ENCODE results near the gene RPUSD2. TPM values are rescaled to one million over a fixed set of nuclear protein-coding genes. Genes with fewer than 3 reads are reported as not detected.
A peak's percentile ranks its signal among the peaks of the same experiment; 100 is the strongest.

Gene RPUSD2, protein sequence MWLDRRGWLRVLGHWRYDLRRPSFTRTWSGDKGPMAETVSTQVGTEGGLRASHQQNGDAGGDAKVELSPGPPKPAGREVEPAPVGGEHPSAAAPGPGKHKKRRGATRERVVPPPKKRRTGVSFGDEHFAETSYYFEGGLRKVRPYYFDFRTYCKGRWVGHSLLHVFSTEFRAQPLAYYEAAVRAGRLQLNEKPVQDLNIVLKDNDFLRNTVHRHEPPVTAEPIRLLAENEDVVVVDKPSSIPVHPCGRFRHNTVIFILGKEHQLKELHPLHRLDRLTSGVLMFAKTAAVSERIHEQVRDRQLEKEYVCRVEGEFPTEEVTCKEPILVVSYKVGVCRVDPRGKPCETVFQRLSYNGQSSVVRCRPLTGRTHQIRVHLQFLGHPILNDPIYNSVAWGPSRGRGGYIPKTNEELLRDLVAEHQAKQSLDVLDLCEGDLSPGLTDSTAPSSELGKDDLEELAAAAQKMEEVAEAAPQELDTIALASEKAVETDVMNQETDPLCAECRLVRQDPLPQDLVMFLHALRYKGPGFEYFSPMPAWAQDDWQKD
- total RNA-seq, result 9.7 and 10.6 TPM in 2 replicates

DNA sequence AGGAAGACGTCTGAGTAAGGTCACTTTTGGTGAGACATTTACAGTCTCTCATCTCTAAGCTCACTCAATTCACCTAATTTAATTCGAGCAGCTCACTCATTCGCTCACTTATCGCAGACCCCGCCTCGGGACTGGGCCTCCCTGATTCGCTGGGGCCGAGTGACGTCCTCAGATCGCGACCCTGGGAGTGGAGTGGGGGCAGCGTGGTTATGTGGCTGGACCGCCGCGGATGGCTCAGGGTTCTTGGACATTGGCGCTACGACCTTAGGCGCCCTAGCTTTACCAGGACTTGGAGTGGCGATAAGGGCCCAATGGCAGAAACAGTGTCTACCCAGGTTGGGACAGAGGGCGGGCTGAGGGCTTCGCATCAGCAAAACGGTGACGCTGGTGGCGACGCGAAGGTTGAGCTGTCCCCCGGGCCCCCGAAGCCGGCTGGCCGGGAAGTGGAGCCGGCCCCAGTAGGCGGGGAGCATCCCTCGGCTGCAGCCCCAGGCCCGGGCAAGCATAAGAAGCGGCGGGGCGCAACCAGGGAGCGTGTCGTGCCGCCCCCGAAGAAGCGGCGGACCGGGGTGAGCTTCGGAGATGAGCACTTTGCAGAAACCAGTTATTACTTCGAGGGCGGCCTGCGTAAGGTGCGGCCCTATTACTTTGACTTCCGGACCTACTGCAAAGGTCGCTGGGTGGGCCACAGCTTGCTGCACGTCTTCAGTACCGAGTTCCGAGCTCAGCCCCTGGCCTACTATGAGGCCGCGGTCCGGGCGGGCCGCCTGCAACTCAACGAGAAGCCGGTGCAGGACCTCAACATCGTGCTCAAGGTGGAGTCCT lies at the start of gene RPUSD2:
Gene RPUSD2, plus strand, starts transcription at position 171 of the 825 bp plus-strand sequence. Its CDS starts 39 bp downstream, at position 210.
- DNase-seq (ENCODE audit: extremely low read depth, low read depth, low spot score), result peak; percentile 58

DNA sequence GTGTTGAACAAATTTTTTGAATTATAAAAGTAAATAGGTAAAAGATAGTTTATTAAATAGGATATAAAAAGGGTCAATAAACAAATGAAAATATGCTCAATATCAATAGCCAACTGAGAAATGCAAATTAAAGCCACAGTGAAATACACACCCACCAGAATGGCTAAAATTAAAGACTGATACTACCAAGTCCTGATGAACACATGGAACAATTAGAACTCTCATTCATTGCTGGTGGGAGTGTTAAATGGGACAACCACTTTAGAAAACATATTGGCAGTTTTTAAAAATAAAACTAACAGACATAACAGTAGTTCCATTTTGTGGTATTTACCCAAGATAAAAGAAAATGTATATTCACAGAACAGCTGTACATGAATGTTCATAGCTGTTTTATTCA lies 45.5 kb upstream of the RPUSD2 start:
- no peak for DNase-seq (ENCODE audit: extremely low read depth, low read depth, low spot score)

DNA sequence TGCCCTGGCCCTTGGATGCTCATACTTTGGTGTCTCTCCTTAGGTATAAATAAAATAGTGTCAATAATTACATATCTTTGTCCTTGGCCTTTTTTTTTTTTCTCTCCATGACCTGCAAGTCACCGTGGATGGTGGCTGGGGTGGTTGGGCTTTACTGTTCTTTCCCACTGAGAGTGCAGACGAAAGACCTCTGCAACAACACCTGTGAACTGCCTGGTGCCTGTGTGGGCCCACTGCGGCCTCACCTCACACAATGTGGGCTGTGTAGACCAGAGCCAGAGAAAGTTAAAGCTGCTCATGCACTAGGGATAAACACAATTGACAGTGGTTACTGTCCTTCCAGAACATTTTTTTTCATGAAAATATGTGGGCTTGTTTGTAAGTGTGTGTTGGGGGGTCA lies 43.2 kb upstream of the RPUSD2 start:
- no peak for DNase-seq (ENCODE audit: extremely low read depth, low read depth, low spot score)

DNA sequence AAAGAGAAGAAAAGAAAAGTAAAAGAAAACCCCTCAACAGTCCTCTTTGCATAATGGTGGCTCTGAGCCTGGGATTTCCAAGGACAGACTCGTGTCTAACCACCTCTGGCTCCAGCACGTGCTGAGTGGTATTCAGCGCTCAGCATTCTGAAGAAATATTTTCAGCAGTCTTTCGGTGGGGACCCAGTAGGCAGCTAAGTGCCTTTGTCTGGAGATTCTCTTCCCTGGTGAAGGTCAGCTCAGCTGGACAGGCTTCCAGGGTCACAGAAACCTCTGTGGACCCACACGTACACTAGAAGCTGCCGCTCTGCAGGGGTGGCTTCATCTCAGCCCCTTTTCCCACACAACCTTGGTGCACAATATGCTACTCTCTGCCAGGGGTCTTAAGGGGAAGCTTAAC lies 40.3 kb upstream of the RPUSD2 start:
- DNase-seq (ENCODE audit: extremely low read depth, low read depth, low spot score), result no peak

DNA sequence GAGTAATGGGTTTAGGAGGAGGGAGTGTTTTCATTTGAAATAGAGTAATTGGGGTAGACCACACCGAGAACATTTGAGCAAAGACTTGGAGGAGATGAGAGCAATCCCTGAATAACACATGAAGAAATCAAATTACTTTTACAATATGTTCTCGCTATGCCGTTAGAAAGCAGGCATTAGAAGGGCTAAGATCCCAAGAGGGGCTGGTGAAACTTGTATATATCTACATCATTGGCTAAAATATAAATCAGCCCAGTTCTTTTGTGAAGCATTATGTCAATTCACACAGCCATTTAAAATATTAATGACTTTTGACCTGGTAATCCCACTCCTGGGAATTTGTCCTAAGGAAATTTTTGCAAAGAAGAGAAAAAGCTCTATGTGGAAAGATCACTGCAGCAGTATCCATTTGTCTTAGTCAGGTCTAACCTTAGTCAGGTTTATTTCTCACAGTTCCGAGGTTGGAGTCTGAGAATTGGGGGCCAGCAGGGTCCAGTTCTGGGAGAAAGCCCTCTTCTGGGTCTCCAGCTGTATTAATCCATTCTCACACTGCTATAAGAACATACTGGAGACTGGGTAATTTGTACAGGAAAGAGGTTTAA lies 35.2 kb upstream of the RPUSD2 start:
- no peak for DNase-seq (ENCODE audit: extremely low read depth, low read depth, low spot score)

DNA sequence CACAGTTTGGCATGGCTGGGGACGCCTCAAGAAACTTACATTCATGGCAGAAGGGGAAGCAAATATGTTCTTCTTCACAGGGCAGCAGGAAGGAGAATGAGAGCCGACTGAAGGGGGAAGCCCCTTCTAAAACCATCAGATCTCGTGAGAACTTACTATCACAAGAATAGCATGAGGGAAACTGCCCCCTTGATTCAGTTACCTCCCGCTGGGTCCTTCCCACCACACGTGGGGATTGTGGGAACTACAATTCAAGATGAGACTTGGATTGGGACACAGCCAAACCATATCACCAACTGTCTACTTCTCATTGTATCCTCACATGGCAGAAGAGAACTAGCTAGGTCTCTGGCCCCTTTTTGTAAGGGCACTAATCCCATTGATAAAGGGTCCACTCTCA lies 34.7 kb upstream of the RPUSD2 start:
- DNase-seq (ENCODE audit: extremely low read depth, low read depth, low spot score), result no peak

DNA sequence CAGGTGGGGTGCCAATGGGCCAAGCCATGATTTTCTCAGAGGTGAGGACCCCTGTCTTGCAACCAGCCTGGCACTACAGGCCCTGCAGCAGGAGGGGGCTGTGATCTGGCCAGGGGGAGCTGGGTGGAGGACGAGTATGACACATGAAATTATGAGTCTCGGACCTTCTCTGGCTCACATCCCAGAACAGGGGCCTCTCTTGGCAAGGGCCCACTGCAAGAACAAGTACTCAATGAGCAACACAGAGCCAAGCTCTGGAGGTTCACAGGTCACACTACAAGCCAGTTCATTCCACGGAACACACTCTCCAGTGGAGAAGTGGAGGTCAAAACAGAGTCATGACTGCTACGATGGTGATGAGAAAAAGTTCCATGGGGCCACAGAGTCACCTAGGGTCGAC lies 32.6 kb upstream of the RPUSD2 start:
- DNase-seq (ENCODE audit: extremely low read depth, low read depth, low spot score), result no peak

DNA sequence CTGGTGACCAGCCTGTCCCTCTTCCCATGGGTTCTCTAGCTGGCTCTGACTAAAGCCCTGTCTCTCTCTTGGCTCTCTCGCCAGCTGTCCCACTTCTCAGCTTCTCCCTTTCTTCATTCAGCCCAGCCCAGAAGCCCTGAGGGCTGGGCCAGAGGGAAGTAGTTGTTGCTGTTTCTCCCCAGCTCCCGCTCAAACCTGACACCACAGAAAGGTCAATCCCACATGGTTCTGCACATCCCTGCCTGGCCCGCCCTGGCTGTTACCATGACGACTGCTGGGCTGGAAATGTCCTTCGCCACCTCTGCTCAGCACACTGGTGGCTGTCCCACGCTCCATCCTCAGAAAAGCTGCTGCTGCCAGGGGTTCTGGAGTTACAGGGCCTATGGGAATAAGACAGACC lies 30.1 kb upstream of the RPUSD2 start:
- DNase-seq (ENCODE audit: extremely low read depth, low read depth, low spot score), result no peak

DNA sequence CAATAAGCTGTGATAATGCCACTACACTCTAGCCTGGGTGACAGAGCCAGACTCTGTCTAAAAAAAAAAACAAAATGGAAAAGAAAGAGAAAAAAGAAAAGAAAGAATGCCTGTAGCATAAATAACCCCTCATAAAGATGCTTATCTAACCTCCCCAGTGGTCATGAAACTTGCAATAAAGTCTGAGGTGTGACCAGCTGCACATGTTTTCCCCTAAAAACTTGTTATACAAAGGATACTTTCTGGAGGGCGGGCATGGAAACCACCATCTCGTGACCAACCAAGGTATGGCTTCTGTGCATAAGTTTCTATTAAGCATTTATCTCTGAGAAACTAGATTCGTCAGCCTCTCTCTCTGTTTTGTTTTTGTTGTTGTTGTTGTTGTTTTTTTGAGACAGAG lies 26.0 kb upstream of the RPUSD2 start:
- no peak for DNase-seq (ENCODE audit: extremely low read depth, low read depth, low spot score)

DNA sequence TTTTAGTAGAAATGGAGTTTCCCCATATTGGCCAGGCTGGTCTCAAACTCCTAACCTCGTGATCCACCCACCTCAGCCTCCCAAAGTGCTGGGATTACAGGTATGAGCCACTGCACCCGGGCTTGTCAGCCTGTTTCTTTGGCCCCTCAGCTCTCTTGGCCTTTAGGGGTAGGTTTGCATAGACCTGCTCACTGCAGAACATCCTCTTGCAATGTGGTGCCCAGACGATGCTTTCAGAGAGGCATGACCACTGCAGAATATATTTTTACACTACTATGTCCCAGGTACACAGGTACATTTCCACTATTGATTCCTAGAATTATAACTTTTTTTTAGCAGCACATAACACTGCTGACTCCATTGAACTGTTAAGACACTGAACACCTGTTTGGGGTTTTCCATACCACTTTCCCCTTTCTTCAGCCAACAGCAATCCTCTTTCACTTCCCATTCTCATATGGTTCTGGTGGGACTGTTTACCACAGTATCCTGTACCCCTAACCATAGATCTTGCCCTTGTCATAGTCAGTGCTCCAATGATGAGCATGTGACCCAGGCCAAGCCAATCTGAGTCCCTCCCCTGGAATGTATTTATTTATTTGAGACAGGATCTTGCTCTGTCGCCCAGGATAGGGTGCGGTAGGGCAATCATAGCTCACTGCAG lies 25.3 kb upstream of the RPUSD2 start:
- no peak for DNase-seq (ENCODE audit: extremely low read depth, low read depth, low spot score)

DNA sequence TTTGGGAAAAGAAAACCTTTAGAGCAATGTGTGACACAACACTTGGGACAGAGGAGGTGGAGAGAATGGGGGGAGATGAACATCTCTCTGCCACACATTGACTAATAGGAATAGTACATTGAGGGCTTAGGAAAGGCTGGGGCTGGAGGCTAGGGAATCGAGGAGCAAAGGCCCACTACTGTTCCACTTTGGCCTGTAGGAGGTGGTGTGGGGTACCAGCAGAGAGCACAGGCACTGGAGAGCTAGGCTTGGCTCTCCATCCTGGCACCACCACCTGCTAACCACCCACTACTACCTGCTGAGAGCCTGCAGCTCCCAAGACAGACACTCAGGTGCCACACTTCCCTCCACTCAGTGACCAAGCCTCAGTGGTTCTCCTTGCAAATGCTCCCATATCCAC lies 23.6 kb upstream of the RPUSD2 start:
- DNase-seq (ENCODE audit: extremely low read depth, low read depth, low spot score), result no peak

DNA sequence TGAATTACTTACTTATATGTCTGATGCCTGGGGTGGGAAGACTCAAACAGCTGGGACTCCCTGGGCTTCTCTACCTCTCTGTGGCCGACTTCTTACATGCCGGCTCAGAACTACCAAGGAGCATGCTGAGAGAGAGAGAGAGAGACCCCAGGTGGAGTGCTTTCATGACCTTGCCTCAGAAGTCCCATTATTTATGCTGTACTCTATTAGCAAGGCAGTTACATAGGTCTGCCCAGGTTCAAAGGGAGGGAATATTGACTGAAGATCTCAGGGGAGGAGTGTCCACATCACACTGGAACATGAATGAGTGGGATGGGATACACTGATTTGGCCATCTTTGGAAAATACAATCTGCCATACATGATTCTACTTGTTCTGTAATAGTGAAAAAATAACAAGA lies 20.5 kb upstream of the RPUSD2 start:
- no peak for DNase-seq (ENCODE audit: extremely low read depth, low read depth, low spot score)

DNA sequence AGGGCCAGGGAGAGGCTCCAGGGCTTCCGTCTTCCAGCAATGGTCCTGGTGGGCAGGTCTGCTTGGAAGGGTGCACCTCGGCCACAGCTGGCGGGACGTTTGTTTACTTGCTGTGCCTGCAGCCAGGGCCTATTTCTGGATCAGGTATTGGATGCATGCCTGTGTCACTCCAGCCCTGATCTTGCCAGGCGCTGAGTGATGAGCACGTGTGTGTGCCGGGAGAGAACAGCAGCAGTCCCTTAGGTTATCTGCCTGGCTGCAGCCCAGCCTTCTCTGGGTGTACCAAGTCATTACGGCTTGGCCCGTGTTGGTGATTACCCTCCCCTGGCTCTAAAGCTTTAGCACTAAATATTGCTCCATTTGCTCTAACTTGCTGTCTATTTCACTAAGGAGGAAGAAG lies 19.2 kb upstream of the RPUSD2 start:
- DNase-seq (ENCODE audit: extremely low read depth, low read depth, low spot score), result no peak

DNA sequence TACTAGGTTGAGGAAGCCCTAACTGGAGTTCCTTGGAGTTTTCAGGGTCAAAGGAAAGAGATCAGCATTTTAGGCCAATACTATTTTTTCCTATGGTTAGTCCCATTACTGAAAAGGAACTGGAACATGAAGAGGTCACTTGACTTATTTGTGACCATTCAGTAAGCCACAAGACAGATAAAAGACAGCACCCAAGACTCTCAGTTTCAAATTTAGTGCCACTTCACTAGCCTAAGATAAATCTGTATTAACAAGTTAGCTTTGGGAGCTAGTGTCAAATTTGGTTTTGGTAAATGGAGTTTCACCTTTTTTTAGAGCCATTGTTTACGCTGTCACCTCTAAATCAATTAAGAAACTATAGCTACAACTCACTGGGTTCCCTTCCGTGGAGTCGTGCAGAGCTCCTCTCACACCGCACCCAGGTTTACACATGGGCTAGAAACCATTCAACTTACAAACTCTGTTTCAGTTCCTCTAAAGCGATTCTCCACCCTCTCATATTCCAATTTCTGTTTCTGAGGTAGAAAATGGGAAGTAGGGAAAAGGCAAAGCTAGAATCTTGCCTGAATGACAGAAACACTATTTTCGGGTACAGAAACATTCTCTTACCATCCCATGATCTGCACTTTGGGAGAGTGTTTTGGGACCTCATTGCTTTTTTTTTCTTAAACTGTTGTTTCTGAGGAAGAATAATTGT lies 18.6 kb upstream of the RPUSD2 start:
- no peak for DNase-seq (ENCODE audit: extremely low read depth, low read depth, low spot score)

DNA sequence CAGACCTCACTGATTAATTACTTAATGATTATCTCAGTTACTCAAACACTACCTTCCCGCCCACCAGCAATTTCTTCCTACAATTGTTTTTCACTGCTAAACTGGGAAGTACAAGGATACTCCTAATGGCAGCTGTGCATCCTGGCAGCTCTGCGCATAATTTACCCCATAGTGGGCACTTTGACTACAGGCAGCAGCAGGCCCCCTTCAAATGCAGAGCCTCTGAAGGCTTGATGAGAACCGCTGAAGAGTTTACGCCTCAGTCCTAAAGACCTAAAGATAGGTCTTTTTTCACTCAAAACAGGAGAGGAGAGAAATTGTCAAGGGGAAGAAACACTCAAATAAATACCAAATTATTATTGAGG lies 15.0 kb upstream of the RPUSD2 start:
- no peak for DNase-seq (ENCODE audit: extremely low read depth, low read depth, low spot score)

DNA sequence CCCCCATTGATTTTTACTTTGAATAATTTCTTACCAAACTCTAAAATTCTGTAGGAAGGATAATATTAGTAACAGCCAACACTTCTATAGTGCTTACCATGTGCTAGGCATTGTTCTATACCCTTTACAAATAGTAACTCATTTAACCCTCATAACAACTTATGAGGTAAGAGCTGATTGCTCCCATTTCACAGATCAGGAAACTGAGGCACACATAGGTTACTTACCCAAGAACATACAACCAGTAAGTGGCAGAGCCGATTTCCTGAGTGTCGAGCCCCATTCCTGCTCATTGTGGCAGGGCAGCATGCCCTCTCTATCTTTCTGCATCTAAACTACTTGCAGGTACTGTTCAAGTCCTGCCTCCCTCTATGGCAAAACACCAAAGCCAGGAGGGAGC lies 13.2 kb upstream of the RPUSD2 start:
- no peak for DNase-seq (ENCODE audit: extremely low read depth, low read depth, low spot score)

DNA sequence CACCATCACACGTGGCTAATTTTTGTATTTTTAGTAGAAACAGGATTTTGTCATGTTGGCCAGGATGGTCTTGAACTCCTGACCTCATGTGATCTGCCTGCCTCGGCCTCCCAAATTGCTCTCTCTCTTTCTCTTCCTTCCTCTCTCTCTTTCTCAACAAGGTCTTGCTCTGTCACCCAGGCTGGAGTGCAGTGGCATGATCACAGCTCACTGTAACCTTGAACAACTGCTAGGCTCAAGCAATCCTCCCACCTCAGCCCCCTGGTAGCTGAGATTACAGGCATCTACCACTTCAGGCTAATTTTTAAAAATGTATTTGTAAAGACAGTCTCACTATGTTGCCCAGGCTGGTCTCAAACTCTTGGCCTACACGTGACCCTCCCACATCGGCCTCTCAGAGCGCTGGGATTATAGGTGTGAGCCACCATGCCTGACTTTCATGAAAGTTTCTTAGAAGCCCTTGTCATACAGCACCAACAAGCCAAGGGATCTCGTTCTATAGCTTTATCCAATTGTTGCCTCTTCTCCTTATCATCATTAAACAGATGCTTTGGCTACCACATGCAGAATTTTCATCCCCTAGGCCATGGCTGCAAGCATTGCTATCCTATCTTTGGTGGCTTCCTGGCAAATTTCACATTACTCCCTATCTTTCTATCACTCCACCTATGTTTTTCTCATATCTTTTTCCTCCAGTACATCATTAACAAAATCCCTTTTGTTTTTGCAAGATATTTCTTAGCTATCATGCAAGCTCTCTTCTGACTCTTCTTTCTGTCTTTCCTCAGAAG lies 10.0 kb upstream of the RPUSD2 start:
- DNase-seq (ENCODE audit: extremely low read depth, low read depth, low spot score), result no peak

DNA sequence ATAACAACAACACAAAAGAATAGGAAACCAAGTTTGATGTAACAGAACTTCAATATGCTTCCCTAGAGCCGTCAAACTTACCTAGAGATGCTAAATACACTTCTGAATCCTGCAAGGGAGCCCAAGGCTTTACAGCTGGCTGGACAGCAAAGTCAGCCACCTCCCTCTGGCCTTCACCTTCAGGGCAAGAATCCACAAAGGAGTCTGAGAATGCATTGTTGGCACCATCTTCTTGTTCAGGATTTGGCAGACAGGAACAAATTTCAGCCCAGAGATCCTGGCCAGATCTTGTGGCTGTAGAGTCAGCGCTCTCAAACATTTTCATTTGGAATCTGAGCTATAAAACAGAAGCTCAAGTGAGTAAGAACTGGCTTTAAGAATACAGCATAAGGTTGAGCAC lies 6.4 kb upstream of the RPUSD2 start:
- DNase-seq (ENCODE audit: extremely low read depth, low read depth, low spot score), result no peak

DNA sequence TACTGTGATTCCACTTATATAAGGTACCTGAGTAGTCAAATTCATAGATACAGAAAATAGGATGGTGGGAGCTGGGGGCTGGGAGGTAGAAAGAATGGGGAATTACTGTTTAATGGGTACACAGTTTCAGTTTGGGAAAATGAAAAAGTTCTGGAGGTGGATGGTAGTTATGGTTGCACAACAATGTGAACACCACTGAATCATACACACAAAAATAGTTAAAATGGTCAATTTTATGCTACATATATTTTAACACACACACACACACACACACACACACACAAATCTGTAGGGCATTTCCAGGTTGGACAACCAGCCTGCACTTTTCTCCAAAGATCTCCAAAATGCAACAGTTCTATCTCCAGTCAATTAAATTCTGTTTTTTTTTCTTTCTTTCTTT lies 5.7 kb upstream of the RPUSD2 start:
- DNase-seq (ENCODE audit: extremely low read depth, low read depth, low spot score), result no peak
